HG03342 (cell line): ENCODE measurements around the gene TRHDE.

Experiments used
- ATAC-seq: cut with Tn5 transposase; IDR thresholded peaks from one replicate; pipeline ENCODE4 v1.9.1; 2021; ENCODE audit warnings: mild to moderate bottlenecking, moderate library complexity; ENCODE audit not compliant: unreplicated experiment

TRHDE gene

GRCh38 chr12:72272731-72273498, 745 bp downstream of the TRHDE start:
- no peak for ATAC-seq

GRCh38 chr12:72273499-72273837, 1.3 kb downstream of the TRHDE start:
- no peak for ATAC-seq

DNA sequence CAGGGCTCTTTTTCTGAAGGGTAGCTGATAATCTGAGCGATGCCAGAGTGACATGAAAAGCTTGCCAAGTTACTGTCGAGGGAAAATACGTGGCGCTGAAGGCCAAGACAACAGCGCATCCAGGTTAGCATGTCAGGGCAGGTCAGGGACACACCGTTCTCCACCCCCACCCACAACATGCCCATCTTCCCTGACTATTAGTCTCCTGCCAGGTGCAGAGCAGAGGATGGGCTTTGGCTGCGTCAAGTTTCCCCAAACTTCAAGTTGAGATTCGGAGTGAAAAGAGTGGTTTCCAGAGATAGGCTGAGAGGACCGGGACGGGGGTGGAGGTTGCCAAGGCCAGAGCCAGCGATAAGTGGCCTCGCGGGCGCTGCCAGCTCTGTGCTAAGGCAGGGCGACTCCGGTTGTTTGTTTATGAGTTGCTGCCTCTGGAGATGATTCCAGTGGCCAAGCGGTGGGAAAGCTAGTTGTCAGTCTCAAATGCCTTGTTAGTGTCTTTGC, 1.7 kb downstream of the TRHDE start:
- ATAC-seq: no peak

DNA sequence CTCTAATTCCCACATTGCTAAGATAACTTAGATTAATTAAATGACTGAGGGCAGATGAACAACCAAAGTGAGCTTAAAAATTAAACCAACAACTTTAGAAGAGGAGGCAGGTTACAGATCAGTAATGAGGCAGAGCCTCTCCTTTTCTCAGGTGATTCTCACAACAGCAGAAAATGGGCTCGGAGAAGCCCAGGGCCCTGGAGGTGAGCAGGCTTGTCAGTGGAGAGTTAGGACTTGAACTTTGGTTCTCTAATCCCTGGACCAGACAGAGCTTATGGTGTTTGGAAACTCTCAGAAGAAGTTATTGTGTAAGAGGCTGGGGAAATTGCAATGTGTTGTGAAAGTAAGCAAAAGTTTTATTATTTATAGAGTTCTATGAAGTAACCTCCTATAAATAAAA, 2.8 kb downstream of the TRHDE start:
- ATAC-seq: no peak

DNA sequence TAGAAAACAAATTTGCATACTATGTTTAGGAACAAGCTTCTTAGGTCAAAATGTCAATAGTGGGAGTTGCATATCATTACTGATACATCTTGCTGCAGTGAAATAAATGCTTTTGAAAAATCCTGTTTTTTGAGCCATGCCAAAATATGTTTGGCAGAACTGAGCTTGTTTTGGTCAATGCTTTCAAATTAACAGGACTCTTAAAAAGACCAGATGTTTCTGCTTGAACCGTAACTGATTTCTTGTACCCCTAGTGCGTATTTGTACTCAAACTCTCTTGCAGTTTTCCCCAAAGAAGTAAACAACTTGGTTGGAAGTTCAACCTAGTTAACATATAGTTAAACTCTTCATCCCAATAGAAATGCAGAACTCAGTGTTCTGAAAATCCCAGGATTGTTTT, 3.4 kb downstream of the TRHDE start:
- no peak for ATAC-seq

DNA sequence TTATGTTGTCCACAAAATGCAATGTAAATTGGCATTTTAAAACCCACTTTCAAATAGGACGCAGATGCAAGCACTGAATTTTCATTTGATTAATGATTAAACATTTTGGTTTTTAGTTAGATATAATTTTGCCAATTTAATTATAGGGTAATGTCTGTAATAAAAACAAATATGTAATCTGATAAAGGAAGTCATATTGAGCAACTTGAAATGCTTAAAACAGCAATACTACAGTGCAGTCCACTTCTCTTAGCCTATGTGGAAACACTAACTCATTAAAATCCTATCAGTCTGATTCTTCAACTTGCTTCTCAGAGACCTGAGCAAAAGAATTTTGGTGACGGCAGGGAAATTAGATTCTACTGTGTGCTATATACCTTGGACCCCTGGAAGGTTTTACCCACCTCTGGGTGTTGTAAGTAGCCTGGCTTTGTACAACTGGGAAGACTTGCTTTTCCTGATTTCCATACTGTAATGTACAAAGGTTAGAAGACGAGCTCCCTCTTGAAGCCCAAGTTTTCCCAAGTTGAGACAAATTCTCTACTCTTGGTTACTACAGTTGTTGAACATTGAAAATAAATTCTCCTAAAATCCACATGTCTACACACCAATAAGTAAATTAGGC, 4.1 kb downstream of the TRHDE start:
- no peak for ATAC-seq

- no peak for ATAC-seq
Observed at GRCh38 chr12:72277415-72277814, 5.2 kb downstream of the TRHDE start.

DNA sequence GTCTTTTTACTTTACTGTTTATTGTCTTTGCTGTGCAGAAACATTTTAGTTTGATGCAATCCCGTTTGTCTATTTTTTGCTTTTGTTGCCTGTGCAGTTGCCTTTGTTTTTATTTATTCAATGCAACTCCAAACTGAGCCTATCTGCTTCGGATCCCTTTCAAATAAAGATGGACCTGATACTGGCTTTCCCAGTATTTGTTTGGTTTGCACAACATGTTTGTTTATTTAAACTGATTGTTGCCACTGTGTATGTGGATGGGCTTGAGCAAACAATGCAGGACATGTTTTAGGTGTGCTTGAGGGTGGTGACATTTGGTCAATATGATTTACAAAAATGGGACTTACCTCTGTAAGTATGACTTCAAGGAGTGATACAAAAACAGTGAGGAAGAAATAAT, 6.7 kb downstream of the TRHDE start:
- no peak for ATAC-seq

GRCh38 chr12:72281126-72281525, 9.0 kb downstream of the TRHDE start:
- no peak for ATAC-seq

DNA sequence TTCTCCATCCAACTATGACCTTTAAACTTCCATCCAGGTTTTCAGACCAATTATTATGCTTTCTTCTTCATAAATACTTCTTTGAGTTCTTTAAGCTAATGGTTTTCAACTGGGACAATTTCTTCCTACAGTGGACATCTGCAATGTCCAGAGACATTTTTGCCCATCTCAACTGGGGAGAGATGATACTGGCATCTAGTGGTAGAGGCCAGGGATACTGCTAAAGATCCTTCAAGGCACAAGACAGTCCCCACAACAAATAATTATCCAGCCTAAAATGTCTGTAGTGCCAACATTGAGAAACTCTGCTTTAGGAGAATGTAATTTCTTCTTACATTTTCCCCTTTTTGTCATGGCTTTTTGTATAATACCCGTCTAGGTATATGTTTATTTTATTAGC, 10.6 kb downstream of the TRHDE start:
- no peak for ATAC-seq

DNA sequence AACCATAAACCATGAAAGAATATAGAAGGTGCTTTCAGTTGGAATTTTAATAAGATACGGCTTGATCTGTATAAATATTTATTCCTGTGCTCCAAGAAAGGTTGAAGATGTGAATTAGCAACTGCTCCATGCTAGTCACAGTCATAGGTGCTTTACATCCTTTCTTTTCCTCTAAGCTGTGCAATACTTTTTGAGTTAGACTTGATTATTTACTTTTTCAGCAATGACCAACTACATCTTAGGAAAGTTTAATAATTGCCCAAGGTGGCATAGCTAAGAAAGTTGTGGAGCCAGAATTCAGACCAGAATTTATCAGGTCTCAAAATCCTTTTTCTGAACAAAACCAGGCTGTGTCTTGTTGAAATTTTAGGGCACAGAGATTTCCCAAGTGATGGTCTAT, 13.7 kb downstream of the TRHDE start:
- ATAC-seq: no peak

DNA sequence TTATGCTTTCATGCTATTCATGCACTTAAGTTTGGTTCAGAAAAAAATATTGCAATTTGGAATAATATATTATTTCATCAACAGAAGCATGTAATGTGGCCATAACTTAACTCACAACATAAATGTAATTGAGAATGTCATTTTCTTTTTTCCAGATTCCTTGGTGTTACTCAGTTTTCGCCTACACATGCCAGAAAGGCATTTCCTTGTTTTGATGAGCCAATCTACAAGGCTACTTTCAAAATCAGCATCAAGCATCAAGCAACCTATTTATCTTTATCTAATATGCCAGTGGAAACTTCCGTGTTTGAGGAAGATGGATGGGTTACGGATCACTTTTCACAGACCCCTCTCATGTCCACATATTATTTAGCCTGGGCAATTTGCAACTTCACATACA, 14.4 kb downstream of the TRHDE start:
- ATAC-seq: no peak

- ATAC-seq: no peak
Observed at GRCh38 chr12:72288436-72288835, 16.3 kb downstream of the TRHDE start.

- no peak for ATAC-seq
Observed at GRCh38 chr12:72288911-72289310, 16.7 kb downstream of the TRHDE start.

- ATAC-seq: no peak
Observed at GRCh38 chr12:72289633-72290032, 17.5 kb downstream of the TRHDE start.

DNA sequence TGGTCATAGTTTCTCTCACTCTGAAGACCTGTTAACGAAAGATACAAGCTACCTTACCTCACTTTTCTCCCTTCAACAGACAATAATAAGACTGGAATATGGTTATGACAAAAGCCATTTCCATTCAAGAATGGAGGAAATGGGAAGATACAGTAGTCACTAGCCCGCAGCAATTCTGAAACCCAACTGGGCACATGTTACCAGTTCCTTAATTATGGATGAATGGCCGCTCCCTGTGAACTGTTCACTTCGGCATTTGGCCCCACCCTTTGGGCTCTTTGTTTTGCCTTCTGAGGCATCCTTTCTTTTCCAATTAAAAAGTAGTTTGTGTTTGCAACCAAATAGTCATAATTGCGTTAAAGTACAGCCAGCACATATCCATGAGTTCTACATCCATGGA, 19.0 kb downstream of the TRHDE start:
- ATAC-seq: no peak

DNA sequence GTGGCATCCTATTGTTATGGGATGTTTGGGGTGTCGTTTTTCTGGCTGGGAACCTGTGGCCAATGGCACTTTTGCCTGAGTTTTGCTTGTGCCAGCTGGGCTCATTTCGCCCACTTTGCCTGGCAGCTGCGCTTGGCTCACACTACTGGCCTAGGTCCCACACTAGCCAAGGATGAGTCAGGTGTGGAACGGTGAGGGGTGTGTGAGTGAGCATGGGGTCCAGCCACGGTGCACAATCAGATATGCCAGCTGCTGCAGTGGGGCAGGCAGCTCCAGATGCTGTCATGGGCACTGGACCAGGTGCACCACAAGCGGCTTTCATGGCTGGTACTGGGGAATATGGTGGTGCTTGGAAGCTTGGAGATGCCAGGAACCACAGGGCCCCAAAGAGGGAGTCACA, 21.5 kb downstream of the TRHDE start:
- ATAC-seq: no peak

GRCh38 chr12:72295101-72295500, 22.9 kb downstream of the TRHDE start:
- no peak for ATAC-seq

- no peak for ATAC-seq
Observed at GRCh38 chr12:72295744-72296143, 23.6 kb downstream of the TRHDE start.

DNA sequence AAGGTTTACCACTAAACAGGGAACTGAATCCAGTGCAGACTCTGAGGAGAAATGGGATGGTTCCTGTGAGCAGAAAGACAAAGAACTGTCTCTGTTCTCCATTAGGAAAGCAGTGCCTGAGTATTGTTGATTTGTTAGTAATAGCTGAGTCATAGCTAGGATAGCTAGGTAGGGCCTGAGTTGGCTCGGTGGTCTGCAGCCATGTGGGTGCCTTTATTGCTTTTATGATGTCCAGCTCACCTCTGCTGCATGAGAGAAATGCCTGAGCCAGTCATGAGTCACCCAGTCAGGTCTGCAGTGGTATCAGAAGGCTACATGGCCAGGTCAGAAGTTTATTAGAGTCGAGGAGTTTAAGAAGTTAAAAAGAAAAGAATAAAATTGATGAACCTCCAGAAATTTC, 24.2 kb downstream of the TRHDE start:
- no peak for ATAC-seq

GRCh38 chr12:72297666-72298065, 25.5 kb downstream of the TRHDE start:
- ATAC-seq: no peak

DNA sequence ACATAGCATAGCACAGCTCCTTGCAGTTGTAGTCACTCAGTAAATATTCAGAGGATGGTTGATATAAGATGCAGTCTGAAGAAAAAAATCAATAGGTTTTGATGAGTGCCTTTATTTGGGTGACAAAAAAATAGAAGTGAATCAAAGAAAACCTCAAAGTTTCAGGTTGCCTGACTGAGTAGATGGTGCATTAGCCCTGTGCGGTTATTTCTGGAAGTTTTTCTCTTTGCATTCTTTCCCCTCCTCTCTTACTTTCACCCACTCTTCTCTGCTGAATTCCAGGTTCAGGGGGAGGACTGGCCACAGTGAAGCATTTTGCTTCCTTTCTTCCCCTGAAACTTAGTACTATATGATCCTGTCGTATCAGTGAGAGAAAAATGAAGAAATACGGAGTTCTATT, 28.6 kb downstream of the TRHDE start:
- no peak for ATAC-seq

- no peak for ATAC-seq
Observed at GRCh38 chr12:72304751-72305150, 32.6 kb downstream of the TRHDE start.
